RWPE2 (cell line): ENCODE results near the gene CTNNA2.

Experiments
- ATAC-seq: fragments of 200-7000 bp; cut with Tn5 transposase; 3 replicates; pipeline ENCODE4 v1.9.1; 2021; ENCODE audit warnings: low read depth
- DNase-seq: peaks from one replicate; pipeline ENCODE4 v3.0.0-alpha.2; 2020; ENCODE audit warnings: low spot score
- H3K27ac ChIP-seq: fragments of 450-650 bp; 2 replicates; pipeline ENCODE4 v1.5.1; 2017; ENCODE audit warnings: mild to moderate bottlenecking; ENCODE audit not compliant: poor library complexity, severe bottlenecking
- H3K27me3 ChIP-seq: fragments of 250-450 bp; sonication (Bioruptor Pico); 2 replicates; pipeline ENCODE4 v1.5.1; 2021; ENCODE audit warnings: mild to moderate bottlenecking, moderate library complexity; ENCODE audit not compliant: insufficient read depth, poor library complexity, severe bottlenecking
- H3K36me3 ChIP-seq: fragments of 250-450 bp; sonication (Bioruptor Pico); 2 replicates; pipeline ENCODE4 v1.5.1; 2020; ENCODE audit warnings: low read depth, mild to moderate bottlenecking, moderate library complexity
- H3K4me1 ChIP-seq: fragments of 250-450 bp; sonication (Bioruptor Pico); 2 replicates; pipeline ENCODE4 v1.5.1; 2021; ENCODE audit warnings: mild to moderate bottlenecking, moderate library complexity; ENCODE audit not compliant: insufficient read depth, poor library complexity, severe bottlenecking
- H3K4me3 ChIP-seq: fragments of 250-450 bp; sonication (Bioruptor Pico); 2 replicates; pipeline ENCODE4 v1.5.1; 2021; ENCODE audit warnings: mild to moderate bottlenecking, moderate library complexity; ENCODE audit not compliant: severe bottlenecking
- H3K9me3 ChIP-seq: fragments of 250-450 bp; sonication (Bioruptor Pico); 2 replicates; pipeline ENCODE4 v1.5.1; 2021; ENCODE audit warnings: mild to moderate bottlenecking, moderate library complexity; ENCODE audit not compliant: severe bottlenecking
- TF ChIP-seq, protein P1 (sequence below): fragments of 450-650 bp; IDR thresholded peaks from one replicate; pipeline ENCODE4 v1.5.1; 2017; ENCODE audit warnings: mild to moderate bottlenecking, moderate library complexity; ENCODE audit not compliant: poor library complexity, severe bottlenecking

CTNNA2 gene

GRCh38 chr2:80420530-80421208 is 907.8 kb downstream of the CTNNA2 start:
- no peak for DNase-seq
- Histone ChIP-seq H3K36me3 (no peaks in the 10 kb centered on the region), H3K4me3 (no peak overlapping the region), H3K27me3 (peaks cover 3% of the 10 kb centered on the region), H3K9me3 (no peaks in the 10 kb centered on the region), H3K27ac (no peak overlapping the region), H3K4me1 (no peaks in the 10 kb centered on the region)
- TF ChIP-seq, protein P1, sequence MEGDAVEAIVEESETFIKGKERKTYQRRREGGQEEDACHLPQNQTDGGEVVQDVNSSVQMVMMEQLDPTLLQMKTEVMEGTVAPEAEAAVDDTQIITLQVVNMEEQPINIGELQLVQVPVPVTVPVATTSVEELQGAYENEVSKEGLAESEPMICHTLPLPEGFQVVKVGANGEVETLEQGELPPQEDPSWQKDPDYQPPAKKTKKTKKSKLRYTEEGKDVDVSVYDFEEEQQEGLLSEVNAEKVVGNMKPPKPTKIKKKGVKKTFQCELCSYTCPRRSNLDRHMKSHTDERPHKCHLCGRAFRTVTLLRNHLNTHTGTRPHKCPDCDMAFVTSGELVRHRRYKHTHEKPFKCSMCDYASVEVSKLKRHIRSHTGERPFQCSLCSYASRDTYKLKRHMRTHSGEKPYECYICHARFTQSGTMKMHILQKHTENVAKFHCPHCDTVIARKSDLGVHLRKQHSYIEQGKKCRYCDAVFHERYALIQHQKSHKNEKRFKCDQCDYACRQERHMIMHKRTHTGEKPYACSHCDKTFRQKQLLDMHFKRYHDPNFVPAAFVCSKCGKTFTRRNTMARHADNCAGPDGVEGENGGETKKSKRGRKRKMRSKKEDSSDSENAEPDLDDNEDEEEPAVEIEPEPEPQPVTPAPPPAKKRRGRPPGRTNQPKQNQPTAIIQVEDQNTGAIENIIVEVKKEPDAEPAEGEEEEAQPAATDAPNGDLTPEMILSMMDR: no peak
- ATAC-seq: no peak

GRCh38 chr2:80429251-80429650 is 916.4 kb downstream of the CTNNA2 start:
- Histone ChIP-seq H3K27me3 (no peaks in the 10 kb centered on the region), H3K27ac (no peak overlapping the region), H3K9me3 (no peaks in the 10 kb centered on the region), H3K4me3 (no peak overlapping the region), H3K36me3 (no peaks in the 10 kb centered on the region), H3K4me1 (no peaks in the 10 kb centered on the region)
- TF ChIP-seq, protein P1: no peak
- ATAC-seq: no peak
- no peak for DNase-seq

GRCh38 chr2:80437959-80438358 is 925.1 kb downstream of the CTNNA2 start:
- DNase-seq (no peak), ATAC-seq (no peak)
- Histone ChIP-seq H3K9me3 (no peaks in the 10 kb centered on the region), H3K27ac (no peak overlapping the region), H3K4me3 (no peak overlapping the region), H3K27me3 (no peaks in the 10 kb centered on the region), H3K36me3 (no peaks in the 10 kb centered on the region), H3K4me1 (no peaks in the 10 kb centered on the region)
- TF ChIP-seq, protein P1: no peak

DNA sequence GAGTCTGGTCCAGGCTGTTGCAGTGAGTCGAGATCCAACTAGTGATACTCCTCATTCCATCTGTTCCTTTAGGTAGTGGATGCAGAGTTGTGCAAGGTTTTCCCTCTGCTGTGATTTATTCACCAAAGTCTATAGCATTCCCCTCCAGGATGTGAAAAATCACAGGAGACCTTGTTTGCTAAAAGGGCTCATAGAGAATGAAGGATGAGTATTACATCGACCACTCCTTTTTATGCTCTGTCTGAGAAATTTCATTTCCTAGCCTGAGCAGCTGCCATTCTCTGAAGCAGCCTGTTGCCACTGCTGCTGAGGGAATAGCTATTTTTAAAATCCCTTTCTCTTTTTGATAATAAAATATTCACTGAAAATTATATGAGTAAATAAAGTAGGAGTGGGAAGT is 925.8 kb downstream of the CTNNA2 start:
- Histone ChIP-seq H3K9me3 (no peaks in the 10 kb centered on the region), H3K4me3 (no peak overlapping the region), H3K27me3 (no peaks in the 10 kb centered on the region), H3K36me3 (no peaks in the 10 kb centered on the region), H3K27ac (no peak overlapping the region), H3K4me1 (no peaks in the 10 kb centered on the region)
- no peak for DNase-seq
- TF ChIP-seq, protein P1: no peak
- no peak for ATAC-seq

GRCh38 chr2:80454628-80455027 is 941.8 kb downstream of the CTNNA2 start:
- no peaks in the 10 kb centered on the region for H3K27me3 ChIP-seq
- H3K4me1 ChIP-seq: no peaks in the 10 kb centered on the region
- H3K9me3 ChIP-seq: no peaks in the 10 kb centered on the region
- H3K27ac ChIP-seq: no peak overlapping the region
- H3K4me3 ChIP-seq: no peak overlapping the region
- TF ChIP-seq, protein P1: no peak
- ATAC-seq: no peak
- no peak for DNase-seq
- H3K36me3 ChIP-seq: no peaks in the 10 kb centered on the region
